ENCODE data around the gene SHROOM4. TPM values are rescaled to one million over a fixed set of nuclear protein-coding genes. Genes with fewer than 3 reads are reported as not detected.

SHROOM4 gene
- total RNA-seq, 1 donor from 2014 or later = 5.3 TPM

- DNase-seq = no peak
Observed at GRCh38 chrX:50780144-50780543, 33.9 kb downstream of the SHROOM4 start.

DNA sequence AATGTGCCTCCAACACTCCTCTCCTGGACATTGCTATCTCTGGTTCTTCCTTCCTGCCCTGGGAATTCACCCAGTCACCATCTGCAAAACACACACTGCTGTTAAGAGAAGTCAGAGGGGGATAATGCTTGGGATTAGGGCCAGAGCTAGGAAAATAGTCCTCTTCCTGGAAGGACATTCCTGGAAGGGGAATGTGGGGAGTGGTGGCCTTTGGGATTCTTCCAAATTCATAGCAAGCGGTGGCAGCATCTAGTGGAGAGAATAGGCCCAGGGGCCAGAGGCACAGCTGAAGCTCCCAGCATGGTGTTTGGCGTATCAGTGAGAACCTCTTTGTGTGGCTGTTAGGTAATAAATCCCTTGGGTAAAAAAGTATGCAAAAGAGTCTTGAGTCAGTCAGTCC, 34.3 kb downstream of the SHROOM4 start:
- no peak for DNase-seq

DNA sequence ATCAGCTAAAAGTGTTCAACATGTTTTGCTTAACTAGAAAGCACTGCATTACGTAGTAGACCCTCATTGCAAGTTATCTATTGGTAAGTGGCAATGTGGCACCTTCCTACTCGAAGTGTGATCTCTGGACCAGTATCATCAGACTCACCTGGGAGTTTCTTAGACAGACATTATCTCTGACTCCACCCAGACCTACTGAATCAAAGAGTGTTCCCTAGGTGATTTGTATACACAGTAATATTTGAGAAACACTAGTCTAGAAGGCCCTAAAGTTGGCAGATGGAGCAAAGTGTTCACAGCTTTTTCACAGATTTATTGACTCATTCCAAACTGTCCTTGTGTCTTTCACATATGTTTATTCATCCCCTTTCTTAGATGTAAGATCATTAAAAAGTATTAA, 35.7 kb downstream of the SHROOM4 start:
- DNase-seq = no peak

- no peak for DNase-seq
Observed at GRCh38 chrX:50776248-50776647, 37.7 kb downstream of the SHROOM4 start.

- DNase-seq = no peak
Observed at GRCh38 chrX:50771382-50771781, 42.6 kb downstream of the SHROOM4 start.

DNA sequence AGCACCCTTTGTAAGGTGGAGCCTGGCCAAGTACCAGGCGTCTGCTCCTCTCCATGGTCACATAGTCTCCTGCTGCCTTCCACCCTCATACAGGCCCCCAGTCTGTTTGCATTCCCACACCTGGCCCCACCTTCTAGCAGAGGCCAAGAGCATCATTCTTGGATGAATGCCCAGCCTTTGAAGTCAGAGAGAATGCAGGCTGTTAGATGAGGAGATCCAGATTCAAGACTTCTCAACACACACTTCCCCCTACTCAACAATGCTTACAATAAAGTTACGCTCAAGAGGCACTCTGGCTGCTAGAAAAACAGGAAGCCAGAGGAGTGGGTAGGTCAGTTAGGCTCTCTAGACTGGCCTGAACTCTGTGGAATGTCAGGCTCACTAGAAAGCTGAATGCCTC, 43.3 kb downstream of the SHROOM4 start:
- no peak for DNase-seq

- DNase-seq = no peak
Observed at GRCh38 chrX:50769389-50770063, 44.5 kb downstream of the SHROOM4 start.

DNA sequence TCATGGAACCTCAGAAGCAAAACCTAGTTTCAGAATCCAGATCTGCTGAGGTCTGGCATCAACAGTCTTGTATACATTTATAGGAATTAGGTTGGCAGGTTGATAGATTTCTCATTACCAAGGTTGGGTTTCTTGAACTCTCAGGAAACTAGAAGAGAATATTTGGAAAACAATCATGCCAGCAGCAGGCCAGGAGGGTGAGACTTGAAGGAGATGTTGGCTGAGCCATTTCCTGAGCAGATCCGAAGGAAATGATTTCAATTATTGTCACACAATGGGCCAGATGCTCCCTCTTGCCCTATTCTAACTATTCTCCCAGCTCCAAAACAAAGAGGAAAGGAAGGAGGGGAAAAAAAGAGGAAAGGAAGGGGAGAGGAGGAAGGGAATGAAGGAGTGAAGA, 45.2 kb downstream of the SHROOM4 start:
- DNase-seq = no peak

DNA sequence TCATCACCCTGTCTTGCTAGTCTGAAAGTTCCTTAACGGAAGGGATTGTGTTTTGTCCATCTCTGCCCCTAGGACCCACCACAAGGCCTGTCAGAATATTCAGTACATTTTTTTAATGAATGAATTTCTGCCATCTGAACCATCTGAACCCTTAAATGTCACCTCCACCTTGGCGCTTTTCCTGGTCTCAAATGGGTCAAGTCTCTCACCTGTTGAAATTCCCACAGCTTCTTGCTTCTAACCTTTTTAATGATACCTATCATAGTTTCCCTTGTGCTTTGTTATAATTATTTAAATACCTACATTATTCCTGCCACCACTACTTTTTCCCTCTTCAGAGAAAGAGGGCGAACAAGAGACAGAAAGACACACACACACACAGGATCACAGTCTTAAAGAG, 48.0 kb downstream of the SHROOM4 start:
- DNase-seq = no peak

DNA sequence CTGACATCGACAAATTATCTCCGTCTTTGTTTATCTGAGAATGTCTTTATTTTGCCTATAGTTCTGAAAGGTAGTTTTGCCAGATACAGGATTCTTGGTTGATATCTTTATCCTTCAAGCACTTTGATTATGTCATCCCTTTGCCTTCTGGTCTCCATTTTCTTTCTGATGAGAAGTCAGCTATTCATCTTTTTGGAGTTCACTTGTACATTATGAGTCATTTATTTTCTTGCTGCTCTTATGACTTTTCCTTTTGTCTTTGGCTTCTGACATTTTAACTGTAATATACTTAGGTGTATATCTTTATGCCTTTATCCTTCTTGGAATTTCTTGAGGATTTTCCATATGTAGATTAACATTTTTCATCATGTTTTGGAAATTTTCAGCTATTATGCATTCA, 51.4 kb downstream of the SHROOM4 start:
- no peak for DNase-seq

- no peak for DNase-seq
Observed at GRCh38 chrX:50756276-50756675, 57.7 kb downstream of the SHROOM4 start.

- DNase-seq = no peak
Observed at GRCh38 chrX:50751091-50751490, 62.9 kb downstream of the SHROOM4 start.

- DNase-seq = no peak
Observed at GRCh38 chrX:50747471-50747900, 66.5 kb downstream of the SHROOM4 start.

- DNase-seq = no peak
Observed at GRCh38 chrX:50736656-50737055, 77.3 kb downstream of the SHROOM4 start.

DNA sequence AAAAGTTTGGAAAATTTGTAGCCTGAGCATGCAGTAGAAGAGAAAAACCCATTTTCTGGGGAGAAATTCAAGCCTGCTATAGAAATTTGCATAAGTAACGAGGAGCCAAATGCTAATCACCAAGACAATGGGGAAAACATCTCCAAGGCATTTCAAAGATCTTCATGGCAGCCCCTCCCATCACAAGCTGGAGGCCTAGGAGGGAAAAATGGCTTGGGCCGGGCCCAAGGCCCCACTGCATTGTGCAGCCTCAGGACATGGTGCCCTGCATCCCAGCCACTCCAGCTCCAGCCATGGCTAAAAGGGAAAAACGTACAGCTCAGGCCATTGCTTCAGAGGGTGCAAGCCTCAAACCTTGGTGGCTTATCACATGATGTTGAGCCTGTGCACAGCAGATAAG, 87.7 kb downstream of the SHROOM4 start:
- DNase-seq = no peak

DNA sequence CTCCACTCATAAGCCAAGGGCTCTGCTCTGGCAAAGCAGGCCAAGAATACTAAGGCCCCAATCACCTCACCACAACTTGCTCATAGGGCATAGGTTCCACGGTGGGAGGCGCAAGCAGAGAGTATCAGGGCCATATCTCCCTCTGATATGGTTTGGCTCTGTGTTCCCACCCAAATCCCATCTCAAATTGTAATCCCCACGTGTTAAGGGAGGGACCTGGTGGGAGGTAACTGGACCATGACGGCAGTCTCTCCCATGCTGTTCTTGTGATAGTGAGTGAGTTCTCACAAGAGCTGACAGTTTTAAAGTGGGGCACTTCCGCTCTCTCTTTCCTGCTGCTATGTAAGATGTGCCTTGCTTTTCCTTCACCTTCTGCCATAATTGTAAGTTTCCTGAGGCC, 88.7 kb downstream of the SHROOM4 start:
- no peak for DNase-seq

GRCh38 chrX:50723006-50723405, 91.0 kb downstream of the SHROOM4 start:
- no peak for DNase-seq

- no peak for DNase-seq
Observed at GRCh38 chrX:50721764-50722521, 92.1 kb downstream of the SHROOM4 start.

GRCh38 chrX:50719614-50720013, 94.4 kb downstream of the SHROOM4 start:
- DNase-seq = no peak

- DNase-seq = peak; percentile 16
Observed at GRCh38 chrX:50718776-50719175, 95.2 kb downstream of the SHROOM4 start.

DNA sequence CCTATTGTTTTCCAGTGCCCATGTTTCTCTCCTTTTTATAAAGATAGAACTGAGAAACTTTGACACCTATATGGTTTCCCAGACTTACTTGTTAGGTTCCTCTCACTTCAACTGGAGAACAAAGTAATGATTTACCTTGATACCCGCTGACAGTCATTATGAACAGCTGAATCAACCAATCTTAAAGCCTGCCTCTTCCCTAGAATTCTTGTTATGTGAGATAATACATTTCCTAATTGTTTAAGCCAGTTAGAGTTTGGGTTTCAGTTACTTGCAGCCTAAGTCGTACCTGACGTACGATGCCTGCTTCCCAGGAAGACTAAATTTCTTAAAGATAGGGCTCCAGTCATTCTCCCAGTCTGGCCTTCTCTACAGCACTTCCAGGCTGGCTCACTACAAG, 97.3 kb downstream of the SHROOM4 start:
- DNase-seq = no peak

- DNase-seq = no peak
Observed at GRCh38 chrX:50712777-50713176, 101.2 kb downstream of the SHROOM4 start.

DNA sequence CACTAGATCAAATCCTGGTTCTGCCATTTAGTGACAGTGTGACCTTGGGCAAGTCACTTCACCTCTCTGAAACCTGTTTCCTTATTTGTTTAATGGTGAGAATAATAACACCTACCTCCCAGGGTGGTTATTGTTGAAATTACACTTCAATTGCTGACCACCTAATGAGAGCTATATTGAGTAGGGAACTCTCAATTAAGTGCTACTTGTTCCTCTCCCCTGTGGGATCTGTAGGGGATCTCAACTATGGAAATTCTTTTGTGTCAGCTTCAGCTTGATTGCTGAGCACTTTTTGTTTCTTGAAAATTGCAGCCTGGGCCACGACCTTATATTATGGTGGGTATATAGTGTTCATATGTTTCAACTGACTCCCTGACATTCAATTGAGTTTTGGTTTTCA, 102.1 kb downstream of the SHROOM4 start:
- no peak for DNase-seq
